Right lobe of liver (tissue), 4 donors: Measurements from ENCODE around the gene PRKD2.

ENCODE experiments used
- CTCF ChIP-seq, 4 donors: fragments of 200-600 bp in 3 of 4; fragments of 450-650 bp in 1 of 4; IDR thresholded peaks; one replicate each; pipeline versions ENCODE4 v1.5.1 to v1.8.0; 2016 to 2022; ENCODE audit warnings: antibody characterized with exemption in 4 of 4, mild to moderate bottlenecking in 2 of 4
- POLR2A ChIP-seq: fragments of 450-650 bp; IDR thresholded peaks from one replicate; pipeline ENCODE4 v1.6.1; 2017; ENCODE audit warnings: antibody characterized with exemption, mild to moderate bottlenecking
- donor health status: DM: no; HTN: no; CAD: no.
- donor health status: DM: no; HTN: no; CAD: no.
- donor health status: DM: no; HTN: yes; CAD: no.

GRCh38 chr19:46718934-46719622 lies 2.2 kb upstream of the PRKD2 start:
- TF ChIP-seq CTCF (IDR thresholded peaks at IDR 0.05) = no peak
- no peak for TF ChIP-seq POLR2A
